GM21367 (cell line): ENCODE results near the gene RAPGEF2.
"Not testable (repeated sequence)": the region's sequence is repeated elsewhere in the genome, so short reads cannot be mapped to it uniquely, and the experiment has no call there.

Experiments
- ATAC-seq: cut with Tn5 transposase; IDR thresholded peaks from one replicate; pipeline ENCODE4 v1.9.1; 2021; ENCODE audit not compliant: unreplicated experiment

Gene RAPGEF2

GRCh38 chr4:159158083-159158617 is 55.3 kb downstream of the RAPGEF2 start:
- no peak for ATAC-seq

GRCh38 chr4:159158985-159159384 is 56.1 kb downstream of the RAPGEF2 start:
- ATAC-seq = no peak

GRCh38 chr4:159159611-159160010 is 56.7 kb downstream of the RAPGEF2 start:
- no peak for ATAC-seq

GRCh38 chr4:159160242-159160641 is 57.4 kb downstream of the RAPGEF2 start:
- ATAC-seq = no peak

GRCh38 chr4:159161436-159161835 is 58.6 kb downstream of the RAPGEF2 start:
- not testable (repeated sequence) for ATAC-seq

GRCh38 chr4:159162576-159162975 is 59.7 kb downstream of the RAPGEF2 start:
- no peak for ATAC-seq

GRCh38 chr4:159163521-159163920 is 60.6 kb downstream of the RAPGEF2 start:
- ATAC-seq = no peak

GRCh38 chr4:159169404-159170302 is 66.8 kb downstream of the RAPGEF2 start:
- ATAC-seq = peak; percentile 50

- ATAC-seq = no peak
Measured at GRCh38 chr4:159171287-159171686, 68.4 kb downstream of the RAPGEF2 start.

- ATAC-seq = no peak
Measured at GRCh38 chr4:159173886-159174285, 71.0 kb downstream of the RAPGEF2 start.

GRCh38 chr4:159174645-159175084 is 71.8 kb downstream of the RAPGEF2 start:
- no peak for ATAC-seq

- peak; percentile 46 for ATAC-seq
Measured at GRCh38 chr4:159175085-159175988, 72.5 kb downstream of the RAPGEF2 start.

- no peak for ATAC-seq
Measured at GRCh38 chr4:159175989-159176375, 73.1 kb downstream of the RAPGEF2 start.

- ATAC-seq = peak; percentile 25
Measured at GRCh38 chr4:159177265-159178150, 74.6 kb downstream of the RAPGEF2 start.

- ATAC-seq = peak; percentile 29
Measured at GRCh38 chr4:159178151-159178546, 75.3 kb downstream of the RAPGEF2 start.

GRCh38 chr4:159178979-159179969 is 76.4 kb downstream of the RAPGEF2 start:
- no peak for ATAC-seq

- not testable (repeated sequence) for ATAC-seq
Measured at GRCh38 chr4:159183885-159184605, 81.2 kb downstream of the RAPGEF2 start.

- no peak for ATAC-seq
Measured at GRCh38 chr4:159185591-159186023, 82.7 kb downstream of the RAPGEF2 start.
